Measurements from ENCODE around the gene MALAT1.

- TF ChIP-seq CTCF (IDR thresholded peaks at IDR 0.05 in 2 of 3, conservative IDR thresholded peaks at IDR 0.05 in 1 of 3; ENCODE audit: control insufficient read depth in 2 of 3, extremely low read depth in 1 of 3, insufficient read depth in 1 of 3, low read depth in 3 of 3, low read length in 3 of 3) (no peak), RBBP5 (conservative IDR thresholded peaks at IDR 0.05) (no peak), TCF12 (IDR thresholded peaks at IDR 0.05; ENCODE audit: low read depth, low read length) (no peak), CEBPZ (IDR thresholded peaks at IDR 0.05; ENCODE audit: low read depth, low read length) (no peak), ZNF207 (IDR thresholded peaks at IDR 0.05; ENCODE audit: borderline replicate concordance) (no peak), MYB (IDR thresholded peaks at IDR 0.05; ENCODE audit: borderline replicate concordance, low read depth, low read length) (no peak), BCL11A (IDR thresholded peaks at IDR 0.05; ENCODE audit: low read depth, low read length) (no peak), SKIL (IDR thresholded peaks at IDR 0.05; ENCODE audit: low read depth, poor library complexity, severe bottlenecking) (no peak), USF1 (IDR thresholded peaks at IDR 0.05; ENCODE audit: borderline replicate concordance, extremely low read length, insufficient read depth, low read depth, low read length) (no peak), ZNF274 (IDR thresholded peaks at IDR 0.05; ENCODE audit: insufficient read depth, insufficient read length) (no peak)
Observed at GRCh38 chr11:65536412-65537295, 37.8 kb downstream of the MALAT1 start.

Data from GM12878 (cell line).